ENCODE measurements around the gene MYT1. TPM values are rescaled to one million over a fixed set of nuclear protein-coding genes. Genes with fewer than 3 reads are reported as not detected.

MYT1 gene
- total RNA-seq, 1 experiment from 2014 or later: 7.1 TPM

GRCh38 chr20:64171211-64171610 lies 7.0 kb downstream of the MYT1 start:
- H3K4me3 ChIP-seq (replicated peaks in 1 of 2; ENCODE audit: low read depth in 1 of 2, low read length in 2 of 2): no peak overlapping the region
- no peak for DNase-seq (ENCODE audit: low read depth, low spot score)
- TF ChIP-seq POLR2AphosphoS5 (IDR thresholded peaks at IDR 0.05; ENCODE audit: low read depth, low read length): no peak
- no peak for TF ChIP-seq ZFX (IDR thresholded peaks at IDR 0.05)
- TF ChIP-seq MAX (IDR thresholded peaks at IDR 0.05): no peak
- no peak for TF ChIP-seq FOSL1 (IDR thresholded peaks at IDR 0.05; ENCODE audit: low read depth)
- no peak for TF ChIP-seq CBX3 (IDR thresholded peaks at IDR 0.05; ENCODE audit: low read depth)
- TF ChIP-seq ZBTB33 (IDR thresholded peaks at IDR 0.05; ENCODE audit: extremely low read depth, insufficient replicate concordance, low read length): no peak
- TF ChIP-seq REST (IDR thresholded peaks at IDR 0.05; ENCODE audit: low read depth): no peak
- no peak for TF ChIP-seq POLR2A (IDR thresholded peaks at IDR 0.05; ENCODE audit: borderline replicate concordance, extremely low read depth, insufficient read depth, insufficient read length)
- no peak for TF ChIP-seq ELF1 (IDR thresholded peaks at IDR 0.05; ENCODE audit: borderline replicate concordance, low read depth)
- TF ChIP-seq CEBPB (IDR thresholded peaks at IDR 0.05; ENCODE audit: low read depth): no peak
- TF ChIP-seq EGR1 (IDR thresholded peaks at IDR 0.05; ENCODE audit: low read depth): no peak
- no peak for TF ChIP-seq ATF3 (IDR thresholded peaks at IDR 0.05)
- no peak for TF ChIP-seq SP1 (IDR thresholded peaks at IDR 0.05; ENCODE audit: low read depth)
- no peak for TF ChIP-seq TCF7L2 (IDR thresholded peaks at IDR 0.05; ENCODE audit: borderline replicate concordance, extremely low read depth, insufficient read depth, insufficient read length)
- TF ChIP-seq ZNF274 (IDR thresholded peaks at IDR 0.05; ENCODE audit: low read depth, low read length): no peak
- no peak for TF ChIP-seq RAD21 (IDR thresholded peaks at IDR 0.05; ENCODE audit: low read depth)
- TF ChIP-seq YY1 (IDR thresholded peaks at IDR 0.05; ENCODE audit: extremely low read depth, insufficient replicate concordance, low read depth, low read length): no peak
- TF ChIP-seq EZH2phosphoT487 (IDR thresholded peaks at IDR 0.05; ENCODE audit: borderline replicate concordance): no peak
- no peak for TF ChIP-seq SRF (IDR thresholded peaks at IDR 0.05; ENCODE audit: low read depth)
- H4K20me1 ChIP-seq (ENCODE audit: insufficient read depth): no peaks in the 10 kb centered on the region
- no peaks in the 10 kb centered on the region for H3K9me2 ChIP-seq (ENCODE audit: insufficient read depth)
- no peak overlapping the region for H3K27ac ChIP-seq (ENCODE audit: low read depth, low read length)
- POLR2A ChIA-PET: no interaction called here
- H3K79me2 ChIP-seq (ENCODE audit: insufficient read depth, low read length): no peaks in the 10 kb centered on the region
- intact Hi-C loops (cut with micrococcal nuclease): no loop called here
- H3K27me3 ChIP-seq (ENCODE audit: insufficient read depth, low read length): no peaks in the 10 kb centered on the region; the same call in 1 of the 2 replicates
- H3K4me1 ChIP-seq (ENCODE audit: control insufficient read depth in 1 of 2, insufficient read depth in 2 of 2, low read length in 2 of 2): no peaks in the 10 kb centered on the region
- BruUV-seq (replicated peaks): no TSS peak
- H3K9ac ChIP-seq (ENCODE audit: low read length): no peak overlapping the region
- no peak overlapping the region for H3K4me2 ChIP-seq (ENCODE audit: low read length)
- RAD21 ChIA-PET (ENCODE audit: low non-redundant PET in 1 of 2, low total read pairs in 2 of 2, uncharacterized antibody in 2 of 2, unreplicated experiment in 2 of 2): no interaction called here
- no peaks in the 10 kb centered on the region for H3K9me3 ChIP-seq (ENCODE audit: control insufficient read depth in 1 of 2, insufficient read depth in 1 of 2, low read depth in 1 of 2, low read length in 2 of 2)
- H3K36me3 ChIP-seq (ENCODE audit: control insufficient read depth in 1 of 2, insufficient read depth in 2 of 2, low read length in 2 of 2): no peaks in the 10 kb centered on the region
- CTCF ChIA-PET: no interaction called here
- no peak overlapping the region for H2AFZ ChIP-seq (ENCODE audit: low read depth, low read length, poor library complexity, severe bottlenecking)
- no peak for ATAC-seq

All from HCT116 (cell line).